NCI-H1092 (cell line): ENCODE measurements around the gene LMAN1L.

Experiments
- DNase-seq: peaks from one replicate; lab custom pipeline; 2025; lab: John Stamatoyannopoulos, UW

LMAN1L gene

GRCh38 chr15:74857671-74858368, 45.2 kb downstream of the LMAN1L start:
- no peak for DNase-seq

- DNase-seq, result no peak
Measured at GRCh38 chr15:74858369-74858740, 45.7 kb downstream of the LMAN1L start.

GRCh38 chr15:74863239-74864056, 50.8 kb downstream of the LMAN1L start:
- DNase-seq, result no peak

- DNase-seq, result no peak
Measured at GRCh38 chr15:74864296-74864695, 51.7 kb downstream of the LMAN1L start.

GRCh38 chr15:74865316-74865715, 52.7 kb downstream of the LMAN1L start:
- no peak for DNase-seq

- no peak for DNase-seq
Measured at GRCh38 chr15:74866090-74866489, 53.5 kb downstream of the LMAN1L start.

GRCh38 chr15:74867466-74868038, 54.9 kb downstream of the LMAN1L start:
- DNase-seq, result no peak

- no peak for DNase-seq
Measured at GRCh38 chr15:74868059-74868458, 55.4 kb downstream of the LMAN1L start.

GRCh38 chr15:74869372-74869725, 56.7 kb downstream of the LMAN1L start:
- no peak for DNase-seq

GRCh38 chr15:74869726-74870407, 57.2 kb downstream of the LMAN1L start:
- DNase-seq, result no peak

- no peak for DNase-seq
Measured at GRCh38 chr15:74870436-74871215, 58.0 kb downstream of the LMAN1L start.

- DNase-seq, result no peak
Measured at GRCh38 chr15:74872702-74873035, 60.0 kb downstream of the LMAN1L start.

GRCh38 chr15:74873036-74873755, 60.6 kb downstream of the LMAN1L start, which contains the start of gene SCAMP2:
SCAMP2 (minus strand) TSS chr15:74873365; CDS start chr15:74873255, 110 bp downstream.
- peak; percentile 89 for DNase-seq

- no peak for DNase-seq
Measured at GRCh38 chr15:74873756-74874424, 61.3 kb downstream of the LMAN1L start.
